Activated naive CD4-positive, alpha-beta T cell treated with anti-CD3 and anti-CD28 coated beads for 36 hours (primary cell): ENCODE results near the gene SCYL1. TPM values are rescaled to one million over a fixed set of nuclear protein-coding genes. Genes with fewer than 3 reads are reported as not detected.

Source experiments
- total RNA-seq, 2 experiments: library from RNA; stranded (reverse); gene quantifications; one replicate each; pipeline ENCODE4 v1.2.3, GENCODE V29; 2021

SCYL1 gene
- total RNA-seq, 2 experiments from 2014 or later: 57.9 to 58.3 TPM

Other genes starting within 250 kb of the SCYL1 start
- 1 to 10 TPM in 1 of 2 experiments, under 1 TPM in 1; 0.57 to 1.5 TPM for gene CDC42EP2, start 210.2 kb upstream of the SCYL1 start, total RNA-seq
- 10 to 100 TPM; 61.3 to 63.0 TPM for gene DPF2, start 191.2 kb upstream of the SCYL1 start, total RNA-seq
- under 1 TPM; 0.32 to 0.62 TPM for gene TIGD3, start 170.3 kb upstream of the SCYL1 start, total RNA-seq
- 10 to 100 TPM; 10.4 to 12.1 TPM for gene SLC25A45, start 142.4 kb upstream of the SCYL1 start, total RNA-seq
- gene FRMD8, start 138.4 kb upstream of the SCYL1 start, total RNA-seq: 10 to 100 TPM; 38.2 to 40.0 TPM
- gene NEAT1, start 102.3 kb upstream of the SCYL1 start, total RNA-seq: 100 to 1,000 TPM; 693 to 750 TPM
- over 10,000 TPM; 10,460 to 10,508 TPM for gene MALAT1, start 26.0 kb upstream of the SCYL1 start, total RNA-seq
- gene LTBP3, start 33.3 kb downstream of the SCYL1 start, total RNA-seq: 10 to 100 TPM; 39.7 to 45.7 TPM
- 10 to 100 TPM; 41.4 to 42.5 TPM for gene ZNRD2, start 45.4 kb downstream of the SCYL1 start, total RNA-seq
- 10 to 100 TPM; 12.4 to 12.8 TPM for gene FAM89B, start 47.5 kb downstream of the SCYL1 start, total RNA-seq
- gene EHBP1L1, start 51.0 kb downstream of the SCYL1 start, total RNA-seq: 10 to 100 TPM; 51.9 to 54.6 TPM
- under 1 TPM in 1 of 2 experiments, not detected in 1; 0.35 TPM for gene KCNK7, start 70.7 kb downstream of the SCYL1 start, total RNA-seq
- 10 to 100 TPM; 28.9 to 32.7 TPM for gene MAP3K11, start 89.1 kb downstream of the SCYL1 start, total RNA-seq
- gene PCNX3, start 90.7 kb downstream of the SCYL1 start, total RNA-seq: 10 to 100 TPM; 21.6 to 24.7 TPM
- gene SIPA1, start 113.0 kb downstream of the SCYL1 start, total RNA-seq: 100 to 1,000 TPM; 146 to 150 TPM
- 10 to 100 TPM; 66.9 to 68.5 TPM for gene RELA, start 137.8 kb downstream of the SCYL1 start, total RNA-seq
- 10 to 100 TPM; 60.1 to 67.1 TPM for gene KAT5, start 187.2 kb downstream of the SCYL1 start, total RNA-seq
- gene RNASEH2C, start 195.7 kb downstream of the SCYL1 start, total RNA-seq: 10 to 100 TPM; 95.6 to 97.8 TPM